SK-N-SH treated with all-trans-retinoic acid at 6 μM for 48 hours (cell line): ENCODE data around the gene MPZL2.

ENCODE experiments used
- SNAI2 ChIP-seq: fragments of 250-450 bp; sonication (Bioruptor Pico); IDR thresholded peaks from 2 replicates; pipeline ENCODE4 v1.5.0; 2020; ENCODE audit warnings: mild to moderate bottlenecking, moderate library complexity
- ZFP30 ChIP-seq: fragments of 450-650 bp; formaldehyde crosslinking; IDR thresholded peaks from 2 replicates; pipeline ENCODE4 v1.5.0; 2022; ENCODE audit warnings: mild to moderate bottlenecking, moderate library complexity
- TF ChIP-seq, protein P1 (sequence below): fragments of 250-450 bp; sonication (Bioruptor Pico); IDR thresholded peaks from 2 replicates; pipeline ENCODE4 v1.8.0; 2020; ENCODE audit warnings: mild to moderate bottlenecking, moderate library complexity, borderline replicate concordance
- TF ChIP-seq, protein P2 (sequence below): fragments of 250-450 bp; sonication (Bioruptor Pico); IDR thresholded peaks from 2 replicates; pipeline ENCODE4 v1.5.0; 2020; ENCODE audit warnings: mild to moderate bottlenecking, moderate library complexity

DNA sequence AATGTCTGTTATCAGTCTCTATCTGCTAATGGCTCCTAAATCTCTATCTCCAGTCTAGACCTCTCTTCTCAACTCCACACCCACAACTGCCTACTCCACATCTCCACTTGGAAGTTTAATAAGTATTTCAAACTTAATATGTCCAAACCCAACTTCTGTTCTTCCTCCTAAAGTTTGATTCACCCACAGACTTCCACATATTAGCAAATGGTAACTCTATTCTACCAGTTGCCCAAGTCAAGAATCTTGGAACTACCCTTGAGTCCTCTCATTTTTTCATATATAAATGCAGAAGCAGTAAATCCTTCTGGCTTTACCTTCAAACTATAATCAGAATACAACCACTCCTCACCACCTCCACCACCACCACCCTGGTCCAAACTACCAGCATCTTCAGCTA is 32.6 kb downstream of the MPZL2 start:
- TF ChIP-seq, protein P1, sequence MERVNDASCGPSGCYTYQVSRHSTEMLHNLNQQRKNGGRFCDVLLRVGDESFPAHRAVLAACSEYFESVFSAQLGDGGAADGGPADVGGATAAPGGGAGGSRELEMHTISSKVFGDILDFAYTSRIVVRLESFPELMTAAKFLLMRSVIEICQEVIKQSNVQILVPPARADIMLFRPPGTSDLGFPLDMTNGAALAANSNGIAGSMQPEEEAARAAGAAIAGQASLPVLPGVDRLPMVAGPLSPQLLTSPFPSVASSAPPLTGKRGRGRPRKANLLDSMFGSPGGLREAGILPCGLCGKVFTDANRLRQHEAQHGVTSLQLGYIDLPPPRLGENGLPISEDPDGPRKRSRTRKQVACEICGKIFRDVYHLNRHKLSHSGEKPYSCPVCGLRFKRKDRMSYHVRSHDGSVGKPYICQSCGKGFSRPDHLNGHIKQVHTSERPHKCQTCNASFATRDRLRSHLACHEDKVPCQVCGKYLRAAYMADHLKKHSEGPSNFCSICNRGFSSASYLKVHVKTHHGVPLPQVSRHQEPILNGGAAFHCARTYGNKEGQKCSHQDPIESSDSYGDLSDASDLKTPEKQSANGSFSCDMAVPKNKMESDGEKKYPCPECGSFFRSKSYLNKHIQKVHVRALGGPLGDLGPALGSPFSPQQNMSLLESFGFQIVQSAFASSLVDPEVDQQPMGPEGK: no peak
- TF ChIP-seq, protein P2, sequence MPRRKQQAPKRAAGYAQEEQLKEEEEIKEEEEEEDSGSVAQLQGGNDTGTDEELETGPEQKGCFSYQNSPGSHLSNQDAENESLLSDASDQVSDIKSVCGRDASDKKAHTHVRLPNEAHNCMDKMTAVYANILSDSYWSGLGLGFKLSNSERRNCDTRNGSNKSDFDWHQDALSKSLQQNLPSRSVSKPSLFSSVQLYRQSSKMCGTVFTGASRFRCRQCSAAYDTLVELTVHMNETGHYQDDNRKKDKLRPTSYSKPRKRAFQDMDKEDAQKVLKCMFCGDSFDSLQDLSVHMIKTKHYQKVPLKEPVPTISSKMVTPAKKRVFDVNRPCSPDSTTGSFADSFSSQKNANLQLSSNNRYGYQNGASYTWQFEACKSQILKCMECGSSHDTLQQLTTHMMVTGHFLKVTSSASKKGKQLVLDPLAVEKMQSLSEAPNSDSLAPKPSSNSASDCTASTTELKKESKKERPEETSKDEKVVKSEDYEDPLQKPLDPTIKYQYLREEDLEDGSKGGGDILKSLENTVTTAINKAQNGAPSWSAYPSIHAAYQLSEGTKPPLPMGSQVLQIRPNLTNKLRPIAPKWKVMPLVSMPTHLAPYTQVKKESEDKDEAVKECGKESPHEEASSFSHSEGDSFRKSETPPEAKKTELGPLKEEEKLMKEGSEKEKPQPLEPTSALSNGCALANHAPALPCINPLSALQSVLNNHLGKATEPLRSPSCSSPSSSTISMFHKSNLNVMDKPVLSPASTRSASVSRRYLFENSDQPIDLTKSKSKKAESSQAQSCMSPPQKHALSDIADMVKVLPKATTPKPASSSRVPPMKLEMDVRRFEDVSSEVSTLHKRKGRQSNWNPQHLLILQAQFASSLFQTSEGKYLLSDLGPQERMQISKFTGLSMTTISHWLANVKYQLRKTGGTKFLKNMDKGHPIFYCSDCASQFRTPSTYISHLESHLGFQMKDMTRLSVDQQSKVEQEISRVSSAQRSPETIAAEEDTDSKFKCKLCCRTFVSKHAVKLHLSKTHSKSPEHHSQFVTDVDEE (CRISPR knock-in tag): no peak
- TF ChIP-seq SNAI2: no peak
- TF ChIP-seq ZFP30: no peak
